HEK293T (cell line): ENCODE measurements around the gene COL4A4.

Experiments used
- ARNT ChIP-seq: fragments of 450-650 bp; IDR thresholded peaks from 2 replicates; pipeline ENCODE4 v1.6.1; 2017; ENCODE audit warnings: mild to moderate bottlenecking
- BHLHE40 ChIP-seq: fragments of 450-650 bp; IDR thresholded peaks from 2 replicates; pipeline ENCODE4 v1.6.1; 2016; ENCODE audit warnings: mild to moderate bottlenecking, moderate library complexity, borderline replicate concordance
- CTBP1 ChIP-seq: fragments of 450-650 bp; IDR thresholded peaks from 2 replicates; pipeline ENCODE4 v1.6.1; 2016; ENCODE audit warnings: borderline replicate concordance
- ELF4 ChIP-seq: fragments of 450-650 bp; IDR thresholded peaks from 2 replicates; pipeline ENCODE4 v1.6.1; 2017; ENCODE audit warnings: antibody characterized with exemption
- FOXA1 ChIP-seq: fragments of 450-650 bp; IDR thresholded peaks from 2 replicates; pipeline ENCODE4 v1.6.1; 2016; ENCODE audit warnings: mild to moderate bottlenecking
- FOXK2 ChIP-seq: fragments of 450-650 bp; IDR thresholded peaks from 2 replicates; pipeline ENCODE4 v1.6.1; 2016; ENCODE audit warnings: mild to moderate bottlenecking
- HDGF ChIP-seq: fragments of 450-650 bp; IDR thresholded peaks from 2 replicates; pipeline ENCODE4 v1.6.1; 2017; ENCODE audit warnings: antibody characterized with exemption, borderline replicate concordance
- L3MBTL2 ChIP-seq: fragments of 450-650 bp; conservative IDR thresholded peaks from 2 replicates; pipeline ENCODE4 v1.6.1; 2016; ENCODE audit warnings: mild to moderate bottlenecking
- NFRKB ChIP-seq: fragments of 450-650 bp; IDR thresholded peaks from 2 replicates; pipeline ENCODE4 v1.6.1; 2016; ENCODE audit warnings: mild to moderate bottlenecking, moderate library complexity
- PKNOX1 ChIP-seq: fragments of 450-650 bp; IDR thresholded peaks from 2 replicates; pipeline ENCODE4 v1.6.1; 2016
- SP1 ChIP-seq: fragments of 450-650 bp; IDR thresholded peaks from 2 replicates; pipeline ENCODE4 v1.6.1; 2017
- SUZ12 ChIP-seq: fragments of 450-650 bp; IDR thresholded peaks from 2 replicates; pipeline ENCODE4 v1.6.1; 2016; ENCODE audit warnings: mild to moderate bottlenecking
- TARDBP ChIP-seq: fragments of 450-650 bp; IDR thresholded peaks from 2 replicates; pipeline ENCODE4 v1.6.1; 2016
- ZNF384 ChIP-seq: fragments of 450-650 bp; IDR thresholded peaks from 2 replicates; pipeline ENCODE4 v1.6.1; 2016

- no peak for TF ChIP-seq FOXK2
- no peak for TF ChIP-seq TARDBP
- no peak for TF ChIP-seq SUZ12
- no peak for TF ChIP-seq SP1
- TF ChIP-seq HDGF = no peak
- TF ChIP-seq CTBP1 = no peak
- no peak for TF ChIP-seq FOXA1
- no peak for TF ChIP-seq ARNT
- no peak for TF ChIP-seq BHLHE40
- TF ChIP-seq PKNOX1 = no peak
- TF ChIP-seq ZNF384 = no peak
- TF ChIP-seq ELF4 = no peak
- no peak for TF ChIP-seq L3MBTL2
- TF ChIP-seq NFRKB = no peak
Measured at GRCh38 chr2:227079726-227080125, 84.3 kb downstream of the COL4A4 start.
